HG02943 (cell line): ENCODE measurements around the gene BBX.

Source experiments
- ATAC-seq: cut with Tn5 transposase; IDR thresholded peaks from one replicate; pipeline ENCODE4 v1.9.1; 2021; ENCODE audit warnings: mild to moderate bottlenecking, low read depth, moderate library complexity; ENCODE audit not compliant: unreplicated experiment

BBX gene

DNA sequence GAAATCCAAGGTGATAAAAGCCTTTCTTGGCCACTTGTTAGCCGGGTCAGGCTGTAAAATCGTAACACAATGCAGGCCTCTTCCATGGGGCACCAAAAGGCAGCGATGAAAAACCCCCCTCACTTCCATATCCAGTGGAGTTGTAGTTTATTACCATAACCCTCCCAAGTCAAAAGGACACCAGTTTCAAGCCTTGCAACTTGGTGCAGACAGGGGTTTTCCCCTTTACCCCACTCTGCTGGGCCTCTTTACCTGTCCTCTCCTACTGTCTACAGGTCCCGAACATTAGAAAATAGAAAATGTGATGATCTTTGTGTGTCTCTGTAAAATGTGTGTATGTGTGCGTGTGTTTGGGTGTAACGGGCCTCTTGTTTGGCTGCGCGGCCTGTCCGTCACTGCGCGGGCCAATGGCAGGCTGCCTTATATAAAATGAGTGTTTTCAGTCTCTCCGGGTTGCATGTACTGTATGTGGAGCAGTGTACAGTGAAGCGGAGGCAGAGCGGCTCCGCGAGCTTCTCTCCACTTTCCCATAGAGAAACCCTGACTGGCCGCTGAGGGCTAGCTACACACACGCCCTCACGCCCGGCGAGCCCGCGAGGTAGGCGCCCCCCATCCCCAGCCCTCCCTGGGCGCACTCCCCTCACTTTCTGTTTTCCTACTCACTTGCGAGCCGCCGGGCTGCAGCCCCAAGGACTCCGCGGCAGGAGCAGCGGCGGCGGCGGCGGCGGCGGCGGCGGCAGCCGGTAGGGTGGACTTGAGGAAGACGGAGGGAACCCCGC is at the start of gene BBX:
Gene BBX (plus strand): TSS at position 453 of the 779 bp plus-strand sequence. CDS start 187,499 bp downstream, outside the sequence.
- ATAC-seq = peak; percentile 92

DNA sequence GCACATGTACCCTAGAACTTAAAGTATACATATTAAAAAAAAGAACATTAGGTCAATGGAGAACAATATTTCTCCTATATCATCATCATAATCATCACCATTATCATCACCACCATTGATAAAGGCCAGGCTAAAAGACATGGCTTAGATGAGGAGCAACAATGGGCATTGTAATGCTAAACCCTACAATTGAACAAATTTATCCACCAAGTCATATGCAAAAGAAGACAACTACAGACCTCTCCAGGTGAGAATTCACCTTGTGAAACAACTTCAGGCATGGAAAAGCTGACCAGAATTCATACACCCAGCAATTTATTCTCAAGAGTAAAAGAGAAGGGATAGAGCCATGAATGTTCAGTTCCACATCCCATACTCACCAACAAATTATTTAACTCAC is 46.3 kb upstream of the BBX start:
- ATAC-seq = no peak

DNA sequence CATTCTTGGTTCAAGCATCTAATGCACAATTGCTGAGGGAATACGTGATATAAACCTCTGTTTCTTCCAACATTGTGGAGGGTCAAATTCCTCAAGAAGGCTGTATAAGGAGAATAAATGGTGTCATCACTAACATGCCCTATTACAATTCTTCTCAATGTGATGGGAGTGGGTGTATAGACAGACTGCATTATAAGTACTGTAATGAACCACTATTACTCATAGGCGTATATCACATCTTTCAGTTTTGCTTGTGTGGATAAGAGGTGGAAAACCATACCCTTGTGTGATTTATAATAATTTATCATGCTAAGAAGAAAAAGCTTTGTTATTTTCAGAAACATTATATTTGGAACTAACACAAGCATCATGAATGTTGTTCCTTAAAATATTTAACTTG is 35.3 kb upstream of the BBX start:
- ATAC-seq = no peak

DNA sequence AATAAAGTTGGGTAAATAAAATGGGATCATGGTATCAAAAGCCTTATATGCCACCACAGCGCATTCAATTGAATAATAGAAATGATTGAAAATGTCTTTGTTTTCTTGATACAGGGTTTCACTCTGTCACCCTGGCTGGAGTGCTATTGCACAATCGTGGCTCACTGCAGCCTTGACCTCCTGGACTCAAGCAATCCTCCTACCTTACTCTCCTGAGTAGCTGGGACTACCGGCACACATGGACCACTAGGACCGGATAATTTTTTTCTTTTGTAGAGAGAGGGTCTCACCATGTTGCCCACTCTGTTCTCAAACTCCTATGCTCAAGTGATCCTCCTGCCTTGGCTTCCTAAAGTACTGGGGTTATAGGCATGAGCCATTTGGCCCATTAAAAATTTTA is 33.8 kb upstream of the BBX start:
- ATAC-seq = no peak

DNA sequence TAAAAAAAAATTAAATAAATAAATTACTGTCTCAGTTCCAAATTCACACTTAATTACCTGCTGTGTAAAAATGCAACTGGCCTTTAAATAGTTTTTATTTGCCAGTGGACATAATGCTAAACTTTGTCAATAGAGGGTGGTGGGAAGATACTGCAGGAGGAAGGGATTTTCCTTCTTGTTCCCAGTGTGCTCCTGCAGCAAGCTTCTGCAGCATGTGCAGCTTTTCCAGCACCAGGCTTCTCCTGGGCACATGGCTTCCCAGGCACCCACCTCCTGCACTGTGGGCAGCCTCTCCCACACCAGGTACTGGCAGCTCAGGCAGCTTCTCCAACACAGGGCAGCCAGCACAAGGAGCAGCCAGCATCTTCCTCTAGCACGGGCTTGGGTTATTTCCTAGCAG is 29.6 kb upstream of the BBX start:
- no peak for ATAC-seq

DNA sequence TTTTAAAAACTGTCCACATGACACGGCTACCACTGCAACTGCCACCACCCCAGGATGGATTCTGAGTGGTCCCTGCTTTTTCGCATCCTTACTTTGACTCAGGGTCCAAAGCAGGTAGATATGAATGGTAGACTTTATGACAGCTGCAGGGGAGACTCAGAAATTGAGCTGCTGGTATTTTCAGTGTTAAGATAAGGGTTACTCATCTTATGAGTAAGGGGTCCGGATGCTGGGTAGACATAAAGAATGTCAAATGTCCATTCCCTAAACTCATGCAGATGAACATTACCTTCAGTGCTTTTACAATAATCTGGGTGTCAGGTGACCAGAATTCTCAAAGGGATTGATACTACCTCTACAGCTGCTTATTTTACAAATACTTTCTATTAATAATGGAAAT is 25.9 kb upstream of the BBX start:
- ATAC-seq = no peak

DNA sequence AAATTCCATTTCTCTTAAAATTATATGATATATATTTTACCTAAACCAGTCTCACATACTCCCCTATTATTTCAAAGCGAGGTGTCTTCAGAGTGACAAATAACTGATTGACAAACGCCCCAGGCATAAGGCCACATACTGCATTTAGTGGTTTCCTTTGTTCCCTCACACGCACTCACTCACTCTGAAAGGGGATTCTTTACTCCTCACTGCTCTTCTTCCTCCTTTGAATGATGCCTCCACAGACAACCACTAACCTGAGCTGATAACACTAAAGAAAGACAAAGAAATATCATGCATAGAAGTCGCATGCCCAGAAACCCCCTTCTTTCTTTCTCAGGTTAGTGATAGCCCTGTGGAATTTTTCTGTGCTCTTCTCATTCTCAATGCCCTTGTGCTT is 24.1 kb upstream of the BBX start:
- ATAC-seq = no peak

DNA sequence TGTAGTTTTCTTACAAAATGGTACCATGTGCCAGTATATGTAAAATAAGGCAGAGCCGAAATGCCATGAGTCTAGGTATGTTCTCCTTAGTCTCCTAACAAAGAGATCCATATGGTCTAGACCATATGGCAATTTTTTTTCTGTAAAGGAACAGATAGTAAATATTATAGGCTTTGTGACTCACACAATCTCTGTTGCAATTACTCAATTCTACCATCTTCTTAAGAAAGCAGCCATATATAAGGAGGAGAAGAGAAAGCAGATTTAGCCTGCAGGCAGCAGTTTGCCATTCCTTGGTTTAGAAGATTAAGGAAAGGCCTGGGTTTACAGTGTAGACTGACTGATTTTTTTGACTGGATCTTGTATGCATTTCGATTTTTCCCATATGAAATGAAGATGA is 16.3 kb upstream of the BBX start:
- ATAC-seq = no peak

DNA sequence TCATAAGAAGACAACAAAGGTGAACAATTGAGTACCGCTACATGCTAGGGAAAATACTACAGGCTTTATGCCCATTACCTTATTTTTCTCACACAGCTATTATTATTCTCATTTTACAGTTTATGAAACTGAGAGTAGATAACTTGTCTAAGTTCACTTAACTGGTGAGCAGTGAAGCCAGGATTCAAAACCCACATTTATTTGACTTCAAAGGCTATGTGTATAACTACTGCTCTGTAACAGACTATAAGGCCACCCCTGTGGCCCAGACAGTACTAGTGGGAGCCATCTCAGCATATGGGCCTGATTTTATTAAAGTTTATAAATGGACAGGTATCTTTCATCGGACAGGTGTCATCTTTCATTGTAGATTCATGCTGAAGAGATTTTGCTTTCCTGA is 14.4 kb upstream of the BBX start:
- no peak for ATAC-seq

DNA sequence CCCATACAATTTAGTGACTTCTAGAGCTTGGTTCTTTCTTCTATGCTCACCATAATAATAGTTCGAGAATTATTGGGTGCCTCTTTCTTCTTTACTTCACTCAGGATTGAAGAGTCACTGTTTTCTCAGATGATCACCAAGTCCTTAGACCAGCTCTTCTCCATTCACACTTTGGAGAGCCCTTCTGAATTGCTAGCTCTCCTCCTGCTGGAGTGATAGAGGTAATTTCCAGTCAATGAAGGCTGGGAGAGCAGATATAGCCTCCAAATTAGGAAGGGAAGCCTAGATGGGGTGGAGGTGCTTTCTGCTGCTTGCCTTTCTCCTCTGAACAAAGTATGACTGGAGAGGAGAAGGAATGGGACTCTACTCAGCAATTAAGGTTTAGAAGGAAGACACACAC is 10.7 kb upstream of the BBX start:
- no peak for ATAC-seq

DNA sequence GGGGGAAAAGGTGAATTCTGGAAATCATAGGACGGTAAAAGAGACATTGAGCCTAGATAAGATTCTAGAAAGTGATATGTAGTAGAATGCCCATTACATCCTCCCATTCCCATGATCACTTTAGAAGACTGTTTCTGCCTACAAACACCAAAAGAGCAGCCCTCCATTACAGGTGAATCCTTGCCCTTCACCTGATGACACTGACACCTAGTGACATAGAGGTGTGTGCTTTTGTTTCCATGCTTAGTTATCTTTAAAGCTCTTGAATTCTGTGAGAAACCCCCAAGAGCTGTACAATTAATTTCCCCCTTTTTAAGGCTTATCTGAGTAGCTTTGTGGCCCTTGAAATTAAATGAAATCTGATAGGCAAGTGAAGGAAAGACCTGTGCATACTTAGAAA is 8.3 kb upstream of the BBX start:
- no peak for ATAC-seq

DNA sequence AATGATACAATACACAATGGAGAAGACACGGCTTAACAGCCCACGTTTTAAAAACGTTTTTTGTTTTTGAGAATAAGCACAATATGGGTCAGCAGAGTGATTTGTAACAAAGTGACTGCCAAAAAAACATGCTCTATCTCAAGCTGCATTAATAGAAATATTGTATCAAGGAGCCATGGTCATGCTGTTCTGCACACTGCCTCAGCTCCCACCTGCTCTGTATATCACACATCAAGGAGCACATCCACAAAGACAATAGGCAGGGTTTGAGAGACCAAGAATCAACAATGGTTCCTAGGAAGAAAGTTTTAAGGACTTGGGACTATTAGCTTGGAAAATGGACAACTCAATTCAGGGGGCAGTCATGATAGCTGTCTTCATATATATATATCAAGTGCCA is 6.3 kb upstream of the BBX start:
- ATAC-seq = no peak

DNA sequence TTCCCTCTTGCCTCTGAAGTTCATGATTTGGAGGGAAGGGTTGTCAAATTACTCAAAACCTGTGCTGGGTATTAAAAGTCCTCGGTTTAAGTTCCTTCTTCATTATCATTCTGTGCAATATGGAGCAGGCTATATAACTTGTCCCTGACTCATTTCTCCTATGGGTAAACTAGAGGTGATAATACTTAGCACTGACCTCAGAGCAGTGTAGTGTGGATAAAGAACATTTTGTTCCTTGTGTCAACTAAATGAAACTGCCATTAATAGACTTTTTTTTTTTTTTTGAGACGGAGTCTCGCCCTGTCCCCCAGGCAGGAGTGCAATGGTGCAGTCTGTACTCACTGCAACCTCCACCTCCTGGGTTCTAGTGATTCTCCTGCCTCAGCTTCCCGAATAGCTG is 2.2 kb upstream of the BBX start:
- ATAC-seq = no peak

DNA sequence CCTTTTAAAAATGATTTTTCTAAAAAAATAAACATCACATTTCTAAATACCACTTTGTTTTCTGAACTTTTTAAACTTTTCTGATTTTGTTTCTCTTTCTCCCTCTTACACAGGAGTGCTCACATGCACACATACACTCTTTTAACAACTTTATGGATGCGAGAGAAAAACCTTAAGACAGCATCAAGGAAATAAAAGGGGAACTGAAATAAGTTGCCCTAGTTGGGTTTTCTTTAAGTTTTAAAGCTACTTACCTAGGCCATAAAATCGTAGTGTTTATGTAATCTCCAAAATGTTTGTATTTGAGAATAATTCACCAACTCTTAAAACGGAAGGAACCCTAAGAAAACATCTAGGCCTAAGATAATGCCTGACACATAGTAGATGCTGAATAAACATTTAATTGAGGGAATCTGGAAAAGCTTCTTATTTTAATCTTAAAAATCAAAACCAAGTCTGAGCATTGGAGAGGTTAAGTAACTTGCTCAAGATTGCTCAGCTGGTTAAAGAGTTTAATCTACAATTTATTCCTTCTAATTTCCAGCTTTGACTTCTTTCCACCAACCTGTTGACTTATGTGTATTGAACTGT is 1.2 kb upstream of the BBX start:
- ATAC-seq = no peak

DNA sequence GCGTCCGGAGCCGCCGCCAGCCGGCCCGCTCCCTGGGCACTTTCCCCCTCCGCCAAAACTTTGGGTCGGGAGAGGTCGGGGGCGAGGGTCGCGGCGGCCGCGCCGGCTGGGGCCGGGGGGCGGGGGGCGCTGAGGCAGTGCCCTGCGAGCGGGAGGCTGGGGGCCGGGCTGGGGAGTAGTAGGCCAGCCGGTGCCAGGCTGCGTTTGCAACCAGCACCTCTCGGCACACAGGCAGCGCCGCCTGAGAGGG is 452 bp downstream of the BBX start:
- ATAC-seq = peak; percentile 33

DNA sequence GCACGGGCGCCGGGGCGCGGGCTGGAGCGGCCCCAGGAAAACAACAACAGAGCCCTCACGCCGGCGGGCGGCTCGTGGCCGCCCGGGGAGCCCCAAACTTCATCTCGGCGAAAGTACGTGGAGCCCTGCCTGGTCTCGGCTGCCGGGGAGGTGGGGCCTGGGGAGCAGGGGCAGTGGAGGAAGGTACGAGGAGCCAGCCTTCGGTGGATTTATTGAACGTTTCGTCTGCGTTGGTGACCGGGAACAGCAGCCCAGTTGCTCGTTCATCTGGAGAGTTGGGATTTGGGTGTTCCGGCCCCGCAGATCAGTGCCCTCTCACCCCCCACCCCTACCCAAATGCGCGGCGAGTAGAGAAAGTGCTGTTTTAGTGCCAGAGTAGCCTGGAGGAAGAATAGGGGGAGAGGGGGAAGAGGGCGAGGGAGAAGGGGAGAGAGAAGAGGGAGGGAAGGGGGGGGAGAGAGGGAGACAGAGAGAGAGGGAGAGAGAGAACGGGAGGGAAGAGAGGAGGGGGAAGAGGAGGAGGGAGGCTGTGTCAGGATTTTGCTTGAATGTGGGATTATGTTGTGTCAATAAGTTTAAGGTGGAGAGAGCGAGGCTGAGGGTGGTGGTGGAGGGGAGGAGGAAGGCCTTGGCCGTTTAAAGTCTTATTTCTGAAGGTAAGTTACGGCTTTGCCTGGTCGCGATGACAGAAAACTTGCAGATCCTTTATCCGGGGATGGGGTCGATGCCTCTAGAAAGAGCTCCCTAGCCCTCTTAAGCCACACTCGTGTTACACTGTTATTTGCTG is 970 bp downstream of the BBX start:
- ATAC-seq = peak; percentile 22

DNA sequence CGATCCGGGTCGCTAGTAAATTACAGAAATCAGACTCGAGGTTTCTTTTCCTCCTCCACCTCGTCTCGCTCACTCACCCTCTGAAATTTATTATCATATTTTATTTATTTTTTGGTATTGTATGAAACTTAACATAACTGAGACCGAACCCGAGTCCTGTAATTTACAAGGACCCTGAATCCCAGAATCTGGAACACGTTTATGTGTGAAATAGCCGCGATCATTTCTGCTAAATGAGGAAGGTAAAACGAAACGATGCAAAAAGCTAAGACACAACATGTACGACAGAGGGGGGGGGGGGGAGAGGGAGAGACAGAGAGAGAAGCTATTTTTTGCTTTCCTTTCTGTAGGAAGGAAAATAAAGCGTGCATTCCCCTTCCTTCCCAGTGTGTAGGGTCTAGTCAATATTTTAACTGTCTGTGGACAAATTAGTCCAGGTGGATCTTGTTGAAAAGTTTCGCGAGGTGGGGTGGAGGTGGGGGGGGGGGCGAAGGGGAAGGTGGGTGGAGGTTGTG is 1.6 kb downstream of the BBX start:
- no peak for ATAC-seq

DNA sequence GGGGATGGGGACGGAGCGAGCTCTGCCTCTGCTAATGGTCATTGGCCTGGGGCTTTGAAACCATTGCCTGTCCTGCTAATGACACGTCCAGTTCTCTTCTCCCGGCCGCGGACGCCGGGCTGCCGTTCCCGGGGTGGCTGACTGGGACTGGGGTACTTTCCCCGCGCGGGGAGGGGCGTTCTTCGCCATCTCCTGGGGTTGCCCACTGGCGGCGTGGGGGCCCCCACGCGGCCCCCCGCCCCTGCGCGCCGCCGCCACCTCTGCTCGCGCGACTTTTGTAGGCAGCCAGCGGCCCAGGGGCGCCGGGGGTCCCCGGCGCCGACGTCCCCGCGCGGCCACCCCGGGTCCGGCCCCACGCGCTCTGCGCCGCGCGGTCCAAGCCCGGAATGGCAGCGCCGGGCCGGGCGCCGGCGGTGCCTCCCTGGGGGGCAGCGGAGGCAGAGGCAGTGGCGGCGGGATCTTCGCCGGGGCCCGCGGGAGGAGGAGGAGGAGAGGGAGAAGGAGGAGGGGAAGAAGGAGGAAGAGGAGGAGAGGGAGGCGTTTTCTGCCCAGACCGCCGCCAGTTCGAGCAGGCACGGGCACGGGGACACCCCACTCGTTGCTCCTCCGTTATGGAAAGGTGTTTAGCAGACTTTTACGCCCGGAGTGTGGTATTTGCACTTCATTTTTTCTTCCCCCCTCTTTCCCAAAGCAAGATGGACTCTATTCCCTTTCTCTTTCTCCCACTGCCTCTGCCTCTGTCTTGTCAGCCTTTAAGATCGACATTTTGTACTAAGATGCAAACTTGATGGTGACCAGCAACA is 2.3 kb downstream of the BBX start:
- no peak for ATAC-seq

DNA sequence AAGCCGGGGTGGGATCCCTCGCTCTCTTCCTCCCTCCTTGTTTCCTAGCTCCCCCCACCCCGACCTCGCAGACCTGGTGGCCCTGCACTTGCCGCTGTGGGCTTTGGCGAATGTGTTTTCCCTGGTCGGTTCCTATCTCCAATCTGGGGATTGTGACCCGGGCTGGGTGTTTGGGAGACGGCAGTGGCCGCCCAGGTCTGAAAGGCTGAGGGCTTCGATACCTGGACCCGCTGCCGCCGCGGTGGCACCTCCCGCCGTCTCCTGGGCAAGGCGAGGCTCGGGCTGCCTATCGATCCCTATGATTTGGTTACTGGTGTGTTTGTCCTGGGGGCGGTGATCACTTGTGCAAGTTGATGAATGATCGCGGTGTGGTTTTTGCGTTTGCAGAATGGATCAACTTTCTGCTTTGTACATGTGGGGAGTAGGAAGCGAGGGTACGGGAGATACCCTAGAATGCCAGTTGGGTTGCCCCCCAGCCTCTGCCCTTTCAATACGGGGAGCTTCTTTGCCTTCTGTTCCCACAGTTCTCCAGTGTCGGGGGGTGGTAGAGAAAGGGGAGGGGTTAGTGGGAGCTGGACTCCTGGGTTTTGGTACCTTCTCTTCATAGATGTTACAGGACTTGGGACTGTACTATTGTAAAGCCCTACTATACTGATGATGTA is 3.0 kb downstream of the BBX start:
- no peak for ATAC-seq

DNA sequence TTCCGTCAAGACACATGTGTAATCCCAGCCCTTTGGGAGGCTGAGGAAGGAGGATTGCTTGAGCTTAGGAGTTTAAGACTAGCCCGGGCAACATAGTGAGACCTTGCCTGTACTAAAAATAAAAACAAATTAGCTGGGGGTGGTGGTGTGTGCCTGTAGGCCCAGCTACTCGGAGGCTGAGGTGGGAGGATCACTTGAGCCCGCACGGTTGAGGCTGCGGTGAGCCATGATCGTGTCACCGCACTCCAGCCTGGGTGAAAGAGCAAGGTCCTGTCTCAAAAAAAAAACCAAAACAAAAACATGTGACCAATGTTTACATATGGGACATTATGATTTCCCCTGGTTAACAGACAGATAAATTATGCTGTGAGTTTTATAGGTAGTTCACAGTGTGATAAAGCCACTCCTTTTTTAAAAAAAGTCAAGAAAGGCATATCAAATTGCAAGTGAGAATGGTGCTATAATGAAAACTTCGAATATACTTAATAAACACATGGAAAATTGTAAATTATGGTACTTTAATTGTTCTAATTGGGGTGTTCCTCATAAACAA is 9.2 kb downstream of the BBX start:
- no peak for ATAC-seq
